H1 (cell line): Measurements from ENCODE around the gene PRMT3. TPM values are rescaled to one million over a fixed set of nuclear protein-coding genes. Genes with fewer than 3 reads are reported as not detected.
A peak's percentile ranks its signal among the peaks of the same experiment; 100 is the strongest.

ENCODE experiments used
- CBX8 ChIP-seq: fragments of 300-800, 300-1000 bp; sonication (generic); IDR thresholded peaks from 2 replicates; pipeline ENCODE4 v1.7.1; 2016; ENCODE audit warnings: low read depth, low read length, borderline replicate concordance
- CREB1 ChIP-seq: IDR thresholded peaks from 2 replicates; pipeline ENCODE4 v1.6.1; 2012; ENCODE audit warnings: inconsistent platforms
- NRF1 ChIP-seq: IDR thresholded peaks from 2 replicates; pipeline ENCODE4 v1.6.1; 2011; ENCODE audit warnings: mild to moderate bottlenecking, low read depth, low read length, improper control_type of control experiment
- POLR2A ChIP-seq, 2 experiments: IDR thresholded peaks; 1 replicate in 1 of 2; 2 replicates in 1 of 2; pipeline ENCODE4 v1.6.1; 2011; ENCODE audit warnings: low read depth in 2 of 2, low read length in 2 of 2, mild to moderate bottlenecking in 2 of 2; ENCODE audit errors: control extremely low read depth in 1 of 2
- RAD21 ChIP-seq, 2 experiments: IDR thresholded peaks in 1 of 2; conservative IDR thresholded peaks in 1 of 2; 2 replicates each; pipeline ENCODE4 v1.6.1; 2011; ENCODE audit warnings: low read depth in 2 of 2, low read length in 2 of 2, improper control_type of control experiment in 1 of 2, inconsistent platforms in 1 of 2, mild to moderate bottlenecking in 1 of 2, moderate library complexity in 1 of 2
- TAF1 ChIP-seq: IDR thresholded peaks from 2 replicates; pipeline ENCODE4 v1.6.1; 2011; ENCODE audit warnings: mild to moderate bottlenecking, low read depth, low read length
- polyA plus RNA-seq, 7 experiments: library from polyadenylated mRNA; depleted of rRNA in 3 of 7; stranded (reverse) in 5 of 7; unstranded in 2 of 7; fragments of >200 nt in 5 of 7; fragments of 200-250 nt in 2 of 7; gene quantifications; 1 replicate in 5 of 7; 2 replicates in 1 of 7; 4 replicates in 1 of 7; pipeline versions ENCODE4 v1.2.1 to v1.2.3, GENCODE V29; 2011 to 2013; ENCODE audit warnings: missing spikeins in 2 of 7, mixed read lengths in 2 of 7
- total RNA-seq: library from RNA; stranded (reverse); fragmentation: NEBNext Ultra II Directional; extraction: Animal tissue kit (Norgen Biotek cat#: 25700); gene quantifications from 2 replicates; pipeline ENCODE4 v1.2.1, GENCODE V29; 2021
- TF ChIP-seq, protein P1 (sequence below): IDR thresholded peaks from 2 replicates; pipeline ENCODE4 v1.6.1; 2012; ENCODE audit warnings: inconsistent platforms

The PRMT3 gene
- total and polyA plus RNA-seq, 2 of the 8 experiments (the other 6 are each of a cell fraction or from before 2014, with no cell fraction given): 11.2 to 26.5 TPM

GRCh38 chr11:20397281-20397680, 9.8 kb downstream of the PRMT3 start (continued):
- TF ChIP-seq RAD21 (IDR thresholded peaks at IDR 0.05 in 1 of 2, conservative IDR thresholded peaks at IDR 0.05 in 1 of 2; ENCODE audit: low read depth in 2 of 2, low read length in 2 of 2) (peak; percentile 38 to 52), CBX8 (no peak), TAF1 (no peak), POLR2A (IDR thresholded peaks at IDR 0.05; ENCODE audit: control extremely low read depth in 1 of 2, low read depth in 2 of 2, low read length in 2 of 2) (no peak), NRF1 (no peak), CREB1 (no peak)
- TF ChIP-seq, protein P1, sequence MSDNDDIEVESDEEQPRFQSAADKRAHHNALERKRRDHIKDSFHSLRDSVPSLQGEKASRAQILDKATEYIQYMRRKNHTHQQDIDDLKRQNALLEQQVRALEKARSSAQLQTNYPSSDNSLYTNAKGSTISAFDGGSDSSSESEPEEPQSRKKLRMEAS: no peak
